ENCODE data around the gene UBLCP1. TPM values are rescaled to one million over a fixed set of nuclear protein-coding genes. Genes with fewer than 3 reads are reported as not detected.

UBLCP1 gene
- total RNA-seq, 6 donors from 2014 or later = 8.4 to 36.1 (median 24.6) TPM

DNA sequence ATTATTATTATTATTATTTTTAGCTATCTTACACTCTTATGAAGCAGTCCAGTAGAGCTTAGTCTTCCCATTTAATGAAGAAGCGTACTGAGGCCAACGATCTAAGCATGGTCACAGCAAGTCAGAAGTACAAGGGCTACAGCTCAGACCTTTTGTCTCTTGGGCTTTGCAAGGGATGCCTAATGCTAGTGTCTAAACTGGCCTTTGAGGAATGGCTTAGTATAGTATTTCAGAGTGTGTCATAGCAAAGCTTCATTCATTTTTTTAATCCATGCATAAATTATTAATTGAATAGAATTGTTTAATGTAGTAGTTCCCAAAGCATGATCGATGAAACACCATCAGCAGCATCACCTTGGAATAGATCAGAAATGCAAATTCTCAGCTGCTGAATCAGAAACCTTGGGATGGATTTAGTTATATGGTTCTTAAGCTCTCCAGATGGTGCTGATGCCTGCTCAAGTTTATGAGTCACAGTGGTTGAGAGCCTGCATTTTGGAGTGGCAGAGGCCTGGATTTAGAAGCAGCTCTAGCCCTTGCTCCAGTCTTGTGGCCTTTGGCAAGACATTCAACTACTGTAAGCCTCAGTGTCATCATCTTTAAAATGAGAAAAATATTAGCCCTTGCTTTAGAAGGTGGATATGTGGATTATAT, 61.1 kb downstream of the UBLCP1 start:
- ATAC-seq (ENCODE audit: low FRiP score in 2 of 2) (no peak), DNase-seq (no peak)
- 96% methylated on average over 3 of the region's 3 CpGs for WGBS, 2 donors
- Histone ChIP-seq H3K9me3 (no peaks in the 10 kb centered on the region), H3K36me3 (no peaks in the 10 kb centered on the region), H3K4me1 (no peaks in the 10 kb centered on the region), H3K4me3 (no peak overlapping the region), H3K27me3 (no peaks in the 10 kb centered on the region), H3K27ac (no peak overlapping the region)
- TF ChIP-seq EP300 (IDR thresholded peaks at IDR 0.05) (no peak), POLR2AphosphoS5 (IDR thresholded peaks at IDR 0.05) (no peak), POLR2A (IDR thresholded peaks at IDR 0.05) (no peak)
- TF ChIP-seq, protein P1, sequence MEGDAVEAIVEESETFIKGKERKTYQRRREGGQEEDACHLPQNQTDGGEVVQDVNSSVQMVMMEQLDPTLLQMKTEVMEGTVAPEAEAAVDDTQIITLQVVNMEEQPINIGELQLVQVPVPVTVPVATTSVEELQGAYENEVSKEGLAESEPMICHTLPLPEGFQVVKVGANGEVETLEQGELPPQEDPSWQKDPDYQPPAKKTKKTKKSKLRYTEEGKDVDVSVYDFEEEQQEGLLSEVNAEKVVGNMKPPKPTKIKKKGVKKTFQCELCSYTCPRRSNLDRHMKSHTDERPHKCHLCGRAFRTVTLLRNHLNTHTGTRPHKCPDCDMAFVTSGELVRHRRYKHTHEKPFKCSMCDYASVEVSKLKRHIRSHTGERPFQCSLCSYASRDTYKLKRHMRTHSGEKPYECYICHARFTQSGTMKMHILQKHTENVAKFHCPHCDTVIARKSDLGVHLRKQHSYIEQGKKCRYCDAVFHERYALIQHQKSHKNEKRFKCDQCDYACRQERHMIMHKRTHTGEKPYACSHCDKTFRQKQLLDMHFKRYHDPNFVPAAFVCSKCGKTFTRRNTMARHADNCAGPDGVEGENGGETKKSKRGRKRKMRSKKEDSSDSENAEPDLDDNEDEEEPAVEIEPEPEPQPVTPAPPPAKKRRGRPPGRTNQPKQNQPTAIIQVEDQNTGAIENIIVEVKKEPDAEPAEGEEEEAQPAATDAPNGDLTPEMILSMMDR (IDR thresholded peaks at IDR 0.05) = no peak

DNA sequence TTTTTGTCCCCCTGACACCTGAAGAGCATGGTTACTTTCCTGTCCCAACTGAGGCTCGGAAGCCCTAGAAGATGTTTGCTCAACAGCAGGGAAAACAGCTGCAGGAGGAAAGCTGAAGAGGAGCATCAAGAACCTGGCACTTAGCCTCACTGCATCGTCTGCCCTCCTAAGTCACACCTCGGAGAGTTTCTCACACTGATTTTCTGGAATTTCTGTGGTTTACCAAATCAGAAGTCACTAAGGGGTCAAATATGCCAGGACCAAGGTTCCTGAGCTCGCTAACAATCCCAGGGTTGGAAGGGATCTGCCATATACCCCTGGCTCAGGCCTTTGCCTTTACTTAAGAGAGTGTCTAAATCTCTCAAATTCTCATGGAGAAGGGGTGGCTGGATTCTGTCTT, 61.9 kb downstream of the UBLCP1 start:
- no peaks in the 10 kb centered on the region for H3K27me3 ChIP-seq
- no peaks in the 10 kb centered on the region for H3K36me3 ChIP-seq
- no peaks in the 10 kb centered on the region for H3K9me3 ChIP-seq
- no peaks in the 10 kb centered on the region for H3K4me1 ChIP-seq
- H3K27ac ChIP-seq = no peak overlapping the region
- DNase-seq (no peak), ATAC-seq (ENCODE audit: low FRiP score in 2 of 2) (no peak)
- TF ChIP-seq POLR2AphosphoS5 (IDR thresholded peaks at IDR 0.05) (no peak), POLR2A (IDR thresholded peaks at IDR 0.05) (no peak), EP300 (IDR thresholded peaks at IDR 0.05) (no peak)
- TF ChIP-seq, protein P1 (IDR thresholded peaks at IDR 0.05) = no peak
- WGBS, 2 donors = 73 to 80% methylated on average over 4 of the region's 4 CpGs
- H3K4me3 ChIP-seq = no peak overlapping the region

DNA sequence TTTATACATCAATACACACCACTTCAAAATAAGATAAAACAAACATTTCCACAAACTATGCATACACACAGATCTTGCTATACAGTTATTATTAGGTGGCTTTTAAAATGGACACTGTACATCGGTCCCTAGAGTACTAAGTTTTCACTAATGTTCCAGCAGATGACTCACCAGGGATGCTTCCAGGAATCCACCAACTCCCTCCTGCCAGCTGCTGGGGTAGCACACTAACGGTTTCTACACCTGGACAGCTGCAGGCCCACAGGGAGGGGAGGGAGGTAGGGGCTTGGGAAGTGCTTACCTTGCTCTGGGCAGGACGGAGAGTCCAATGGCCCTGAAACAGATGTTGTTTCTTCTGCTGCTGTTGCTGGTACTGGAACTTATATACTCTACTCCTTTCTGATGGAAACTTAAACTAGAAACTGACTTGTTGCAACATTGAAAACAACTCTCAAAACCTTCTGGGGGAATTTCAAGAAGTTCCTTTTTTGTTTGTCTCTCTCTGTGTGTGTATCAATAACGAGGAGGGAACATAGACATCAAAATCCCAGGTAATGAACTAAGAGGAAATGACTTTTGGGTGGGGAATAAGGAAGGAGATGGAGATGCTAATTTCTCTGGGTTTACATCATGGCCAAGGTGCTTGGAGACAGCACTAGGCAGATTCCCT, 67.2 kb downstream of the UBLCP1 start, which contains the start of gene IL12B:
Gene IL12B, minus strand, starts transcription at position 357 of the 670 bp plus-strand sequence. CDS start 3,705 bp downstream, outside the sequence.
- 54 to 62% methylated on average over 4 of the region's 4 CpGs for WGBS, 2 donors
- Histone ChIP-seq H3K27me3 (no peaks in the 10 kb centered on the region), H3K4me1 (peaks cover 0 to 10% (median 5%) of the 10 kb centered on the region in 4 donors), H3K9me3 (no peaks in the 10 kb centered on the region), H3K27ac (peak within 1 kb of the TSS in 2 of 4 donors; percentile 50 to 56), H3K4me3 (peak within 1 kb of the TSS in 3 of 4 donors; percentile 37 to 50 (median 48)), H3K36me3 (no peaks in the 10 kb centered on the region)
- ATAC-seq (ENCODE audit: low FRiP score in 2 of 2) (no peak), DNase-seq (no peak)
- TF ChIP-seq POLR2AphosphoS5 (IDR thresholded peaks at IDR 0.05) = no peak
- TF ChIP-seq EP300 (IDR thresholded peaks at IDR 0.05) = no peak
- TF ChIP-seq, protein P1 (IDR thresholded peaks at IDR 0.05) = no peak
- no peak for TF ChIP-seq POLR2A (IDR thresholded peaks at IDR 0.05)

DNA sequence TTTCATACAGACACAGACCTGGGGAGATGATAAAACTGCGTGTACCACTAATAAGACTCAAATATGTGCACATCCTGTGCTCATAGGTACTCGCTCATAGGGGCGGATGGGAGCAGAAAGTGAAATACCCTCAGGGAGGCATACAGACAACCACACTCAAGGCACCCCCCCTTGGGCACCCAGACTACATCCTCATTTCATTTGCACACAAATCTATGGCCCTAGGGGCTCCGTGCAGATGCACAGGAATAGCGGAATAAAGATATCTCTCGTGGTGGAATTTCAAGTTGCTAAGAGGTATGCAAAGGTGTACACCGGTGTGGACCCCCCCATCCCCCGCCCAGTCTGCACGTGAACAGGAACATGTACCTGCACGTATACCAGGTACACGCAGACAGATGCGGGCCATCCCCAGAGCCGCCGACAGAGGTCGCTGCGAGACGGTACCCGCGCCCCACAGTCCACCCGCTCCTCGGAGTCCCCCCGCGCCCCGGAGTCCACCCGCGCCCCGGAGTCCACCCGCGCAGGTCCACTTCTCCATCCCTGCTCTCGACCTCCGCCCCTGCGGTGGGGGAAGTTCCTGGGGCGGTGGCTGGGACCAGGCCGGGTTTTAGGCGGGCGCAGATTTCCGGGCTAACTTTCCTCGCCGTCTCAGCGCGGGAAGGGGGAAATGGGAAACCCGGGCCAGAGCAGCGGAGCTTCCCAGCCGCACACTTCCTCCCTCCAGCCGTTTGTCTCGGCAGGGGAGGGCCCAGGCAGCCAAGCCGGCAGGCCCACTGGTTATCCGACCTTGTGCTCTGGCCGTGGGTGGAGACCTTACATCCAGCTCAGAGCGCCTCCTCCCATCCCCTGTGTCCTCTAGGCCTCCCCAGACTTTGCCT, 68.2 kb downstream of the UBLCP1 start:
- Histone ChIP-seq H3K9me3 (no peaks in the 10 kb centered on the region), H3K27me3 (no peaks in the 10 kb centered on the region), H3K36me3 (no peaks in the 10 kb centered on the region), H3K27ac (peak overlapping the region in 2 of 4 donors; percentile 50 to 56), H3K4me1 (peaks cover 0 to 10% (median 5%) of the 10 kb centered on the region in 4 donors), H3K4me3 (peak overlapping the region; percentile 11 to 50 (median 42))
- DNase-seq (peak; percentile 77 to 95), ATAC-seq (ENCODE audit: low FRiP score in 2 of 2) (peak; percentile 85 to 95)
- WGBS, 2 donors = 9 to 20% methylated on average over 10 to 44 of the region's 50 CpGs
- TF ChIP-seq, protein P1 (IDR thresholded peaks at IDR 0.05) = peak; percentile 75 to 86 (median 82)
- no peak for TF ChIP-seq POLR2AphosphoS5 (IDR thresholded peaks at IDR 0.05)
